ENCODE measurements around the gene TENM4. TPM values are rescaled to one million over a fixed set of nuclear protein-coding genes. Genes with fewer than 3 reads are reported as not detected.

Gene TENM4
- polyA plus RNA-seq, 3 donors, result 0.31 to 1.7 TPM; not detected in 1

GRCh38 chr11:79434283-79434682, 6.5 kb downstream of the TENM4 start:
- no CpG with 5 or more reads among the region's 2 CpGs for WGBS (ENCODE audit: insufficient coverage)
- Histone ChIP-seq H3K4me2 (replicated peaks; ENCODE audit: extremely low read depth, low read length, poor library complexity, severe bottlenecking) (no peak overlapping the region), H3K9me3 (replicated peaks in 1 of 2; ENCODE audit: control insufficient read depth in 1 of 2, insufficient read depth in 1 of 2, low read length in 2 of 2) (peaks cover 4 to 29% of the 10 kb centered on the region in 2 donors), H4K20me1 (ENCODE audit: insufficient read depth, low read length) (peaks cover 26% of the 10 kb centered on the region), H3K27me3 (ENCODE audit: control insufficient read depth in 2 of 2, insufficient read depth in 2 of 2, low read length in 2 of 2) (peaks cover 81 to 91% of the 10 kb centered on the region in 2 donors), H3K9ac (ENCODE audit: insufficient read depth, low read length, poor library complexity, severe bottlenecking) (no peak overlapping the region), H3K79me2 (ENCODE audit: insufficient read depth, low read length) (no peaks in the 10 kb centered on the region), H2AFZ (ENCODE audit: insufficient read depth, low read depth, low read length, poor library complexity, severe bottlenecking) (no peak overlapping the region), H3K4me3 (replicated peaks in 1 of 3; ENCODE audit: low read depth in 2 of 3, low read length in 3 of 3) (no peak overlapping the region), H3K27ac (ENCODE audit: low read depth in 1 of 2, low read length in 2 of 2) (no peak overlapping the region), H3K4me1 (ENCODE audit: control insufficient read depth in 1 of 2, insufficient read depth in 2 of 2, low read length in 2 of 2) (peaks cover 11 to 25% of the 10 kb centered on the region in 2 donors), H3K36me3 (replicated peaks in 1 of 2; ENCODE audit: control insufficient read depth in 1 of 2, insufficient read depth in 2 of 2, low read length in 2 of 2) (no peaks in the 10 kb centered on the region)
- TF ChIP-seq CTCF (IDR thresholded peaks at IDR 0.05), result no peak
- Mint-ChIP-seq H3K4me3 (no peak overlapping the region), H3K27ac (no peak overlapping the region), H3K9me3 (peaks cover 0 to 29% (median 19%) of the 10 kb centered on the region in 7 donors), H3K27me3 (ENCODE audit: low read depth in 3 of 3) (peaks cover 57 to 83% (median 61%) of the 10 kb centered on the region in 3 donors), H3K36me3 (peaks cover 7 to 8% of the 10 kb centered on the region in 2 donors), H3K4me1 (peaks cover 22% of the 10 kb centered on the region)
- DNase-seq, result no peak
- intact Hi-C loops (cut with micrococcal nuclease), result no loop called here

GRCh38 chr11:79432138-79432537, 8.7 kb downstream of the TENM4 start:
- Mint-ChIP-seq H3K4me1 (peaks cover 7% of the 10 kb centered on the region), H3K27me3 (ENCODE audit: low read depth in 3 of 3) (peaks cover 39 to 66% (median 41%) of the 10 kb centered on the region in 3 donors), H3K36me3 (peaks cover 7% of the 10 kb centered on the region in 2 donors), H3K4me3 (no peak overlapping the region), H3K9me3 (peaks cover 0 to 18% (median 8%) of the 10 kb centered on the region in 7 donors), H3K27ac (no peak overlapping the region)
- no CpG with 5 or more reads among the region's 2 CpGs for WGBS (ENCODE audit: insufficient coverage)
- H4K20me1 ChIP-seq (ENCODE audit: insufficient read depth, low read length), result peaks cover 20% of the 10 kb centered on the region
- intact Hi-C loops (cut with micrococcal nuclease), result no loop called here
- no peak overlapping the region for H3K9ac ChIP-seq (ENCODE audit: insufficient read depth, low read length, poor library complexity, severe bottlenecking)
- peaks cover 62 to 71% of the 10 kb centered on the region in 2 donors for H3K27me3 ChIP-seq (ENCODE audit: control insufficient read depth in 2 of 2, insufficient read depth in 2 of 2, low read length in 2 of 2)
- H3K4me1 ChIP-seq (ENCODE audit: control insufficient read depth in 1 of 2, insufficient read depth in 2 of 2, low read length in 2 of 2), result peaks cover 0 to 3% of the 10 kb centered on the region in 2 donors
- no peak overlapping the region for H3K4me2 ChIP-seq (replicated peaks; ENCODE audit: extremely low read depth, low read length, poor library complexity, severe bottlenecking)
- no peak overlapping the region for H2AFZ ChIP-seq (ENCODE audit: insufficient read depth, low read depth, low read length, poor library complexity, severe bottlenecking)
- TF ChIP-seq CTCF (IDR thresholded peaks at IDR 0.05), result no peak
- peaks cover 0 to 11% of the 10 kb centered on the region in 2 donors for H3K9me3 ChIP-seq (replicated peaks in 1 of 2; ENCODE audit: control insufficient read depth in 1 of 2, insufficient read depth in 1 of 2, low read length in 2 of 2)
- no peaks in the 10 kb centered on the region for H3K36me3 ChIP-seq (replicated peaks in 1 of 2; ENCODE audit: control insufficient read depth in 1 of 2, insufficient read depth in 2 of 2, low read length in 2 of 2)
- H3K4me3 ChIP-seq (replicated peaks in 1 of 3; ENCODE audit: low read depth in 2 of 3, low read length in 3 of 3), result no peak overlapping the region
- no peaks in the 10 kb centered on the region for H3K79me2 ChIP-seq (ENCODE audit: insufficient read depth, low read length)
- no peak overlapping the region for H3K27ac ChIP-seq (ENCODE audit: low read depth in 1 of 2, low read length in 2 of 2)
- no peak for DNase-seq

Measured in CD14-positive monocyte (primary cell).